Measurements from ENCODE around the gene CC2D2B. TPM values are rescaled to one million over a fixed set of nuclear protein-coding genes. Genes with fewer than 3 reads are reported as not detected.

The CC2D2B gene
- total RNA-seq, 1 donor from 2014 or later = 3.9 TPM

- Histone ChIP-seq H3K36me3 (peaks cover 14 to 39% of the 10 kb centered on the region in 2 donors), H3K9me3 (no peaks in the 10 kb centered on the region), H3K27ac (no peak overlapping the region), H3K27me3 (no peaks in the 10 kb centered on the region), H3K4me1 (no peaks in the 10 kb centered on the region), H3K4me3 (no peak overlapping the region)
- DNase-seq (ENCODE audit: low spot score in 2 of 2) = no peak
- TF ChIP-seq CTCF (IDR thresholded peaks at IDR 0.05) = no peak
- intact Hi-C loops (cut with DNase I) = no loop called here
Measured at GRCh38 chr10:96056787-96057186, 149.0 kb downstream of the CC2D2B start.

DNA sequence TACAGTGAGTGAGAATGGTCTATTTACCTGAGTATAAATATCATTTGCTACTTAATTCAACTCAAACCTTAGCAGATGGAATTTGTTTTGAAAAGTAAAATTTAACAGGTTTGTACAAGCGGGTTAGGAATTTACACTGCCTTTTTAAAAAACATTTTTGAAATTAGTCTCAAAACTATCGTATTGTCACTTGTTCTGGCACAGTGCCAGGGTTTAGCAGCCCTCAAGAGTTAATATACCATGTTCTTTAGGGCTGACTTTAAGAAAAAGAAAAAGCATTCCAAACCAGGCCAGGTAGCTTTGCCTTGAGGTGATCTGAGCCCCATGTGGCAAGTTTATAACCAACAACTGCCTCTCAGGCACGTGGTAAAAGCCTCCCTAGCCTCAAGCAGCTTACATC, 153.5 kb downstream of the CC2D2B start:
- no peak for TF ChIP-seq CTCF (IDR thresholded peaks at IDR 0.05)
- intact Hi-C loops (cut with DNase I) = no loop called here
- Histone ChIP-seq H3K4me3 (no peak overlapping the region), H3K9me3 (no peaks in the 10 kb centered on the region), H3K4me1 (no peaks in the 10 kb centered on the region), H3K36me3 (peaks cover 14 to 39% of the 10 kb centered on the region in 2 donors), H3K27me3 (no peaks in the 10 kb centered on the region), H3K27ac (no peak overlapping the region)
- DNase-seq (ENCODE audit: low spot score in 2 of 2) = no peak

- Histone ChIP-seq H3K9me3 (no peaks in the 10 kb centered on the region), H3K27ac (no peak overlapping the region), H3K4me1 (no peaks in the 10 kb centered on the region), H3K27me3 (no peaks in the 10 kb centered on the region), H3K36me3 (no peaks in the 10 kb centered on the region), H3K4me3 (no peak overlapping the region)
- no peak for DNase-seq (ENCODE audit: low spot score in 2 of 2)
- no peak for TF ChIP-seq CTCF (IDR thresholded peaks at IDR 0.05)
- intact Hi-C loops (cut with DNase I) = no loop called here
Measured at GRCh38 chr10:96072674-96073073, 164.9 kb downstream of the CC2D2B start.

GRCh38 chr10:96073722-96074121, 165.9 kb downstream of the CC2D2B start:
- Histone ChIP-seq H3K27me3 (no peaks in the 10 kb centered on the region), H3K9me3 (no peaks in the 10 kb centered on the region), H3K27ac (no peak overlapping the region), H3K4me1 (no peaks in the 10 kb centered on the region), H3K4me3 (no peak overlapping the region), H3K36me3 (no peaks in the 10 kb centered on the region)
- no peak for TF ChIP-seq CTCF (IDR thresholded peaks at IDR 0.05)
- intact Hi-C loops (cut with DNase I) = no loop called here
- DNase-seq (ENCODE audit: low spot score in 2 of 2) = no peak

- Histone ChIP-seq H3K9me3 (no peaks in the 10 kb centered on the region), H3K27ac (no peak overlapping the region), H3K27me3 (no peaks in the 10 kb centered on the region), H3K4me1 (no peaks in the 10 kb centered on the region), H3K4me3 (no peak overlapping the region), H3K36me3 (no peaks in the 10 kb centered on the region)
- intact Hi-C loops (cut with DNase I) = no loop called here
- no peak for DNase-seq (ENCODE audit: low spot score in 2 of 2)
- TF ChIP-seq CTCF (IDR thresholded peaks at IDR 0.05) = no peak
Measured at GRCh38 chr10:96074776-96075175, 167.0 kb downstream of the CC2D2B start.

DNA sequence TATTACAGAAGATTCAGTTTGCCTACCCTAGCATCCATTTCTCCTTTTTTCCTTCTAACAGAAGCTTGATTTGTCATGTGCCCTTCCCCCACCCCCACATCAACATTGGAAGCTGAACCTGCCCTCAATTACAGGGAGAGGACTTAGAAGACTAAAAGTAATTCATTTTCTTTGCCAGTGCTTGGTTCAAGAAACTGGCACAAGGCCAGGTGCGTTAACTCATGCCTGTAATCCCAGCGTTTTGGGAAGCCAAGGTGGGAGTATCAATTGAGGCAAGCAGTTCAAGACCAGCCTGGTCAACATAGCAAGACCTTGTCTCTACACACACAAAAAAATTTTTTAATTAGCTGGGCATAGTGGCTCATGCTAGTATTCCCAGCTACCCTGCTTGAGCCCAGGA, 168.2 kb downstream of the CC2D2B start:
- Histone ChIP-seq H3K36me3 (no peaks in the 10 kb centered on the region), H3K4me1 (no peaks in the 10 kb centered on the region), H3K9me3 (no peaks in the 10 kb centered on the region), H3K27me3 (no peaks in the 10 kb centered on the region), H3K27ac (no peak overlapping the region), H3K4me3 (no peak overlapping the region)
- TF ChIP-seq CTCF (IDR thresholded peaks at IDR 0.05) = no peak
- no peak for DNase-seq (ENCODE audit: low spot score in 2 of 2)
- intact Hi-C loops (cut with DNase I) = no loop called here

All from ascending aorta (tissue), 2 donors.